Activated T-helper 1 cell treated with anti-CD3 and anti-CD28 coated beads, Interleukin-2, amount 50 U/mL, for 16 hours (primary cell): ENCODE measurements around the gene LCE1E.

Experiments used
- DNase-seq, 2 donors: peaks; one replicate each; pipeline ENCODE4 v3.0.0-alpha.2; 2020; ENCODE audit warnings: low read depth in 1 of 2, low spot score in 1 of 2

Gene LCE1E

GRCh38 chr1:152777510-152778137 lies 8.4 kb upstream of the LCE1E start:
- DNase-seq, result no peak

- DNase-seq, result no peak
These were observed 3.0 kb upstream of the LCE1E start for GRCh38 chr1:152783095-152783494.

GRCh38 chr1:152795686-152796085 lies 9.6 kb downstream of the LCE1E start:
- DNase-seq, result no peak

GRCh38 chr1:152796421-152796820 lies 10.4 kb downstream of the LCE1E start, which contains the start of gene LCE1D:
LCE1D (plus strand) TSS chr1:152796721; CDS start chr1:152797795, 1,074 bp downstream.
- no peak for DNase-seq

- DNase-seq, result no peak
These were observed 15.3 kb downstream of the LCE1E start for GRCh38 chr1:152801333-152801732.

GRCh38 chr1:152806576-152806975 lies 20.5 kb downstream of the LCE1E start, which contains the start of gene LCE1C:
LCE1C (minus strand) TSS chr1:152806651; CDS start chr1:152805478, 1,173 bp downstream.
- no peak for DNase-seq

- DNase-seq, result no peak
These were observed 25.0 kb downstream of the LCE1E start for GRCh38 chr1:152811050-152811449.

GRCh38 chr1:152811671-152812070 lies 25.6 kb downstream of the LCE1E start, which contains the start of gene LCE1B:
LCE1B (plus strand) TSS chr1:152811971; CDS start chr1:152812447, 476 bp downstream.
- DNase-seq, result no peak

- no peak for DNase-seq
These were observed 31.3 kb downstream of the LCE1E start for GRCh38 chr1:152817309-152817708.

- no peak for DNase-seq
These were observed 37.2 kb downstream of the LCE1E start for GRCh38 chr1:152823294-152823693.

GRCh38 chr1:152824964-152825363 lies 38.9 kb downstream of the LCE1E start:
- DNase-seq, result no peak

- no peak for DNase-seq
These were observed 41.1 kb downstream of the LCE1E start, which contains the start of gene LCE1A for GRCh38 chr1:152827173-152827572. LCE1A (plus strand) TSS chr1:152827473; CDS start chr1:152827473, 0 bp downstream.

- no peak for DNase-seq
These were observed 50.8 kb downstream of the LCE1E start for GRCh38 chr1:152836870-152837269.
